Measurements from ENCODE around the gene NCEH1.

Gene NCEH1

GRCh38 chr3:172643506-172644179 is 67.2 kb downstream of the NCEH1 start:
- no peak for DNase-seq (ENCODE audit: low read depth)

- DNase-seq (ENCODE audit: low read depth) = no peak
These were observed 69.6 kb downstream of the NCEH1 start for GRCh38 chr3:172641291-172641690.

GRCh38 chr3:172640751-172641150 is 70.1 kb downstream of the NCEH1 start:
- DNase-seq (ENCODE audit: low read depth) = no peak

GRCh38 chr3:172635588-172635987 is 75.3 kb downstream of the NCEH1 start:
- DNase-seq (ENCODE audit: low read depth) = no peak

- no peak for DNase-seq (ENCODE audit: low read depth)
These were observed 75.9 kb downstream of the NCEH1 start for GRCh38 chr3:172634948-172635347.

GRCh38 chr3:172630316-172630715 is 80.6 kb downstream of the NCEH1 start:
- no peak for DNase-seq (ENCODE audit: low read depth)

GRCh38 chr3:172629470-172629869 is 81.4 kb downstream of the NCEH1 start:
- DNase-seq (ENCODE audit: low read depth) = no peak

- no peak for DNase-seq (ENCODE audit: low read depth)
These were observed 83.6 kb downstream of the NCEH1 start for GRCh38 chr3:172627057-172627809.

- no peak for DNase-seq (ENCODE audit: low read depth)
These were observed 84.7 kb downstream of the NCEH1 start for GRCh38 chr3:172626021-172626640.

- no peak for DNase-seq (ENCODE audit: low read depth)
These were observed 85.5 kb downstream of the NCEH1 start for GRCh38 chr3:172625404-172625803.

GRCh38 chr3:172624999-172625398 is 85.9 kb downstream of the NCEH1 start:
- DNase-seq (ENCODE audit: low read depth) = no peak

- no peak for DNase-seq (ENCODE audit: low read depth)
These were observed 87.8 kb downstream of the NCEH1 start for GRCh38 chr3:172622916-172623700.

GRCh38 chr3:172622156-172622555 is 88.7 kb downstream of the NCEH1 start:
- DNase-seq (ENCODE audit: low read depth) = no peak

GRCh38 chr3:172617976-172618375 is 92.9 kb downstream of the NCEH1 start:
- no peak for DNase-seq (ENCODE audit: low read depth)

GRCh38 chr3:172617013-172617706 is 93.7 kb downstream of the NCEH1 start:
- DNase-seq (ENCODE audit: low read depth) = no peak

GRCh38 chr3:172616031-172616461 is 94.8 kb downstream of the NCEH1 start:
- DNase-seq (ENCODE audit: low read depth) = no peak

- DNase-seq (ENCODE audit: low read depth) = no peak
These were observed 95.6 kb downstream of the NCEH1 start for GRCh38 chr3:172615296-172615695.

GRCh38 chr3:172614340-172615274 is 96.3 kb downstream of the NCEH1 start:
- no peak for DNase-seq (ENCODE audit: low read depth)

- no peak for DNase-seq (ENCODE audit: low read depth)
These were observed 97.0 kb downstream of the NCEH1 start for GRCh38 chr3:172613845-172614244.

- DNase-seq (ENCODE audit: low read depth) = no peak
These were observed 97.8 kb downstream of the NCEH1 start for GRCh38 chr3:172612871-172613678.

Data from activated T-helper 9 cell treated with anti-CD3 and anti-CD28 coated beads, Interleukin-2, amount 50 U/mL, for 16 hours (primary cell).